Stimulated activated CD4-positive, alpha-beta T cell treated with anti-CD3 and anti-CD28 coated beads, TNF-alpha, amount 100 ng/mL, for 48 hours (primary cell): ENCODE data around the gene LGALS9.
"Not testable (repeated sequence)": the region's sequence is repeated elsewhere in the genome, so short reads cannot be mapped to it uniquely, and the experiment has no call there.

Source experiments
- DNase-seq, 3 donors: peaks; one replicate each; pipeline ENCODE4 v3.0.0-alpha.2; 2020; ENCODE audit warnings: low read depth in 3 of 3

LGALS9 gene

GRCh38 chr17:27629260-27629659, 1.7 kb upstream of the LGALS9 start:
- not testable (repeated sequence) for DNase-seq

DNA sequence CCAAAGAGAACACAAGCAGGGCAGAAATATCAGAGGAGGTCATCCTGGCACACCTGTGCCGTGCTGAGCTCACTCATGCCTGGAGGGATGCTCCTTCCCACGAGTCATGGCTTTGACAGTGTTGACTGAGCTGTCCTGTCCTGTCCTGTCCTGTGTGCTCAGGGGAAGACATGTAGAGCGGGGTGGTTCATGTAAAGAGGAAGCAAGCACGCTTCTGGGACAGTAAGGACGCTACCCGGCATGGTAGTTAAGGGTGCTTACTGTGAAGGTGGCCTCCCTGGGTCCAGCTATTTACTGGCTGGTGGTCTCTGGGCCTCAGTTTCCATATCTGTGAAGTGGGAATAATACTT, 398 bp downstream of the LGALS9 start:
- DNase-seq: no peak

DNA sequence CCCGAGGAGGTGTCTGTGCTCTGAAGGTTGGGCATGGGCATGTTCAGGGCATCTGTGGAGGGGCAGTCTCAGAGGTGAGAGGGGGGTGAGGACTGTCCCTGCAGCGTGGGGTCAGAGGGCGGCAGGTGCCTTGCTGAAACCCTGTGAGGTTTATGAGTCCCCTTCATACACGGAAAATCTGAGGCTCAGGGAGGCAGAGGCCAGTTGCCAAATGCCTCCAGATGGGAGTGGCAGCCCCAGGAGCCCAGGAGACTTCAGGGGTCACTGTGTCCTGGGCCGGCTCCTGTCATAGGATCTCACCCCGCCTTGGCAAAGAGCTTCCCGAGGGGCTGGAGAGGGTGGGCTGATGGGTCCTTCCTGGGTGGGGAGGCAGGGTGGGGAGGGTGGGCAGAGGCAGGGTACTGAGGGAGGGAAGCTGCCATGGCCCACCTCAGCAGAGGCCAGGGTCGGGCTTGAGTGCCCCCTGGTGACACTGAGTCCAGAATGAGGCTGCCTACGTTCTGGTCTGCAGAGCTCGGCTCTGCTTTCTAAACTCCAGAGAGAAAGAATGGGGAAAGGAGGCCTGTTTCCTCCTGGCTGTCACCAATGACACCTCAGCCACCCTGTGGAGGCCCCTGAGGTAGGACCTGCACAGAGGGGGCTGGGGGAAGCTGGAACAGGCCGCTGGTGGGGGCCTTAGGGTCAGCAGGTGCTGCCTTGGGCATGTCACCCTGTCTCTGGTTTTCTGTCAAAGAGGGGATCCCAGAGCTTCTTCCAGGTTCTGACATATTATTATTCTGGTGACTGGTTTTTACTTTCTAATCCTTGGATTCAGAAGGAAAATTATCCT, 1.1 kb downstream of the LGALS9 start:
- no peak for DNase-seq

DNA sequence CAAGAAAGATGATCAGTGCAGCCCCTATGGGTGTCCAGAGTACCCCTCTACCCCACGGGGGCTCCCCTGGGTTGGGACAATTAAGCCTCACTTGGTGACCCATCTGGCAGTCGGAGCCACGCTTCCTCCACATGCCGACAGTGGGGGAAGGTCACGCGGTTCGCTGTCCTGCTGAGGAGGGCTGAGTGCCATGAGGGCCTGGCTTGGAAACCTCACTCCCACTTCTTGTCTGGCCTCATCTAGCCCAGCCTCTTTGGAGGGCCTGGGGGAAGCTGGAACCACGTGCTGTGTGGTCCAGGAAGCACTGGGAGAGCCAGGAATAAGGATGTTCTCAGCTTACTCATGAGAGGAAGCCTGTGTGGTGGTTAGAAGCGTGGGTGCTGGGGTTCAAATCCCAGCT, 1.8 kb downstream of the LGALS9 start:
- DNase-seq: not testable (repeated sequence)

GRCh38 chr17:27633312-27634025, 2.5 kb downstream of the LGALS9 start:
- no peak for DNase-seq

DNA sequence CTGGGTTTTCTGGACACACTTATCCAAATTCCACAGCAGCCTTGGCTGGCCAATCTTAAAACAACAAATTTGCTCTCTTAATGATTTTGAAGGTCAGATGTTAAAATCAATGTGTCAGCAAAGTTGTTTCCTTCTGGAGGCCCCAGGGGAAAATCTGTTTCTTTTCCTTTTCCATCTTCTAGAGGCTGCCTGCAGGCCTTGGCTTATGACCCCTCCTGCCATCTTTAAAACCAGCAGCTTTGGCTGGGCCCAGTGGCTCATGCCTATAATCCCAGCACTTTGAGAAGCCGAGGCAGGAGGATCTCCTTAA, 3.0 kb downstream of the LGALS9 start:
- no peak for DNase-seq

DNA sequence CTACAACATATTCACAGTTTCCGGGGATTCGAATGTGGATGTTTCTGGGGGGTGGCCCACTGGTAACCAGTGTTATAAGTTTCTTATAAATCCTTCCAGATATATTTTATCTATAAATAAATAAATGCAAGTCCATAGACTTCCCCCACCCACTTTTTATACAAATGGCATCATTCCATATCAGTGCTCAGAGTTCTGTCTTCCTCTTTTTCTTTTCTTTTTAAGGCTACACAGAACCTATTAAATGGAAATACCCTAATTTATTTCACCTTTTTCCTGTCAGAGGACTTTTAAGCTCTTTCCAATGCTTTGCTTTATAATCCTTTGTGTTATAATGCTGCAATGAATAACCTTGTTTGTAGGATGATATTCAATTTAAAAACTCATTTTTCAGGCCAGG, 3.8 kb downstream of the LGALS9 start:
- no peak for DNase-seq

DNA sequence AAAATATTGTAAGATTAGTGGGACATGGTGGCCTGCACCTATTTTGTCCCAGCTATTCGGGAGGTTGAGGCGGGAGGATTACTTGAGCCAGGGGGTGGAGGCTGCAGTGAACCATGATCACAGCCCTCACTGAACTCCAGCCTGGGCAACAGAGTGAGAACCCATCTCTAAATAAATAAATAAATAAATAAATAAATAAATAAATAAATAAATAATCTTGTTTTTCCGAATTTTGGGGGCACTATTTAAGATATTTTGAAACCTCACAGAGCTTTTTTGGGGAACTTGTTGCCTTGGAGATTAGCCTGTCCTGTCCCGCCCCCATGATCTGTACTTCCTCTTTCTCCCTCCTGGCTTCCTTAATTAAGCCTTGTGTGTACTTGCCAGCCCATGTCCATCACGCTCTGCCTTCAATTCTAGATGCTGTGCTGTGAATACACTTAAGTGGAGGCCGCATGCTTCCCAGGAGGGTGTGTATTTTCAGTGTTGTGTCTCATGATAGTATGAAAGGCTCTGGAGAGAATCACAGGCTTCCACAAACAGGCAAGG, 4.4 kb downstream of the LGALS9 start:
- DNase-seq: no peak

DNA sequence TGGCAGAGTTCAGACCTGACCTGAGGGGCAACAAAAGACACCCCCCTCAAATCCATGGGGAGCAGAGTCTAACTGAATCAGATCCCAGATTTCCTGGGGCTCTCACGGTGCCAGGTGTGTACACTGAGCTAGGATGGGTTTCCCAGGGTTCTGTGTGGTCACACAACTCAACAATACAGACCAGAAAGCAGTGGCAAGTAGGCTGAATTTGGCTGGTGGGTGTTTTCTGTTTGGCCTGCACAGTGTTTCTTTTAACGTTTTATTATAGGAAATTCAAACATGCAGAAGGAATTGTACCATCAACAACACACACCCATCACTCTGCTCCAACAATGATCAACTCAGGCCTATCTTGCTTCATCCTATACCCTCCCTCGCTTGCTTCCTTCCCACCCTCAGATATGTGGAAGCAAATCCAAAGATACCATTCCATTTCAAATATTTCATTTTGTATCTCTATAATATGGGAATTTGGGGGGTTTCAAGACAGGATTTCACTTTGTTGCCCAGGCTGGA, 5.1 kb downstream of the LGALS9 start:
- not testable (repeated sequence) for DNase-seq

- DNase-seq: not testable (repeated sequence)
Measured at GRCh38 chr17:27637818-27638217, 6.8 kb downstream of the LGALS9 start.

- DNase-seq: not testable (repeated sequence)
Measured at GRCh38 chr17:27638415-27638914, 7.5 kb downstream of the LGALS9 start.

- no peak for DNase-seq
Measured at GRCh38 chr17:27640790-27641189, 9.8 kb downstream of the LGALS9 start.

- DNase-seq: no peak
Measured at GRCh38 chr17:27644586-27644985, 13.6 kb downstream of the LGALS9 start.

- DNase-seq: not testable (repeated sequence)
Measured at GRCh38 chr17:27645621-27646020, 14.6 kb downstream of the LGALS9 start.

DNA sequence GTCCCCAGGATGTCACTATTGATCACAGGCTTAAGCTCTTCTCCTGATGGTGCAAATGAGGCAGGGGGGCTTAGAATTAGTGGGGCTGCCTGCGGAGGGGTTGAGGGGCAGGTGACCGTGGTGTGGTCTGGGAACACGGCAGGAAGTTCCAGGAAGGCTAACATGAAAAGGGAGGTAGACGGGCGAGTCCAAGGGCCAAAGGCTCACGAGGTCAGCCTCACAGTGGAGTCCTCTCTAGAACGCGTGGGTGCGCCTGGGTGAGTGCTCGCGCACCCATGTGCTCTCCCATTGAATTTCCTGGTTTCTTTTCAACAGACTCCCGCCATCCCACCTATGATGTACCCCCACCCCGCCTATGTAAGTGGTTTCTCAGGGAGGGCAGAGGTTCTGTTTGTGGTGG, 15.2 kb downstream of the LGALS9 start:
- DNase-seq: no peak

GRCh38 chr17:27647765-27648164, 16.8 kb downstream of the LGALS9 start:
- DNase-seq: no peak

DNA sequence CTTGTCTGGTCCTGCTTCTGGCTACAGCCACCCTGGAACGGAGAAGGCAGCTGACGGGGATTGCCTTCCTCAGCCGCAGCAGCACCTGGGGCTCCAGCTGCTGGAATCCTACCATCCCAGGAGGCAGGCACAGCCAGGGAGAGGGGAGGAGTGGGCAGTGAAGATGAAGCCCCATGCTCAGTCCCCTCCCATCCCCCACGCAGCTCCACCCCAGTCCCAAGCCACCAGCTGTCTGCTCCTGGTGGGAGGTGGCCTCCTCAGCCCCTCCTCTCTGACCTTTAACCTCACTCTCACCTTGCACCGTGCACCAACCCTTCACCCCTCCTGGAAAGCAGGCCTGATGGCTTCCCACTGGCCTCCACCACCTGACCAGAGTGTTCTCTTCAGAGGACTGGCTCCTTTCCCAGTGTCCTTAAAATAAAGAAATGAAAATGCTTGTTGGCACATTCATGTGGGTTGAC, 18.2 kb downstream of the LGALS9 start:
- DNase-seq: not testable (repeated sequence)

DNA sequence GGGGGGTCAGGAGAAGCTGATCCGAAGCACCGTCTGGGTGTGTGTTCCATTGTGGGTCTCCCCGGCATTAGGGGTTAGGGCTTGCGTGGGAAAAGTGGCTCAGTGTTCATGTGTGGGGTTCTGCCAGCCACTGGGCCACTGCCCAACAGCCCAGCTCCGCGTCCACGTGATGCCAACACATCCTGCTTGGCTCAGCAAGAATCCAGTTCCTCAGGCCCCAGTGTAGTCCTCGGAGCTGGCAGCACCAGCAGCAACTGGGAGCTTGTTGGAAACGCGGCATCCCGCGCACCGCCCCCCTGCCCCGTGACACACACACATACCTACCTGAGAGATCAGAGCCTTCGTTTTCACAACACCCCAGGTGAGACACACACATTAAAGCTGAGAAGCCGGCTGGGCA, 18.9 kb downstream of the LGALS9 start:
- DNase-seq: no peak

GRCh38 chr17:27650836-27651235, 19.8 kb downstream of the LGALS9 start:
- no peak for DNase-seq

DNA sequence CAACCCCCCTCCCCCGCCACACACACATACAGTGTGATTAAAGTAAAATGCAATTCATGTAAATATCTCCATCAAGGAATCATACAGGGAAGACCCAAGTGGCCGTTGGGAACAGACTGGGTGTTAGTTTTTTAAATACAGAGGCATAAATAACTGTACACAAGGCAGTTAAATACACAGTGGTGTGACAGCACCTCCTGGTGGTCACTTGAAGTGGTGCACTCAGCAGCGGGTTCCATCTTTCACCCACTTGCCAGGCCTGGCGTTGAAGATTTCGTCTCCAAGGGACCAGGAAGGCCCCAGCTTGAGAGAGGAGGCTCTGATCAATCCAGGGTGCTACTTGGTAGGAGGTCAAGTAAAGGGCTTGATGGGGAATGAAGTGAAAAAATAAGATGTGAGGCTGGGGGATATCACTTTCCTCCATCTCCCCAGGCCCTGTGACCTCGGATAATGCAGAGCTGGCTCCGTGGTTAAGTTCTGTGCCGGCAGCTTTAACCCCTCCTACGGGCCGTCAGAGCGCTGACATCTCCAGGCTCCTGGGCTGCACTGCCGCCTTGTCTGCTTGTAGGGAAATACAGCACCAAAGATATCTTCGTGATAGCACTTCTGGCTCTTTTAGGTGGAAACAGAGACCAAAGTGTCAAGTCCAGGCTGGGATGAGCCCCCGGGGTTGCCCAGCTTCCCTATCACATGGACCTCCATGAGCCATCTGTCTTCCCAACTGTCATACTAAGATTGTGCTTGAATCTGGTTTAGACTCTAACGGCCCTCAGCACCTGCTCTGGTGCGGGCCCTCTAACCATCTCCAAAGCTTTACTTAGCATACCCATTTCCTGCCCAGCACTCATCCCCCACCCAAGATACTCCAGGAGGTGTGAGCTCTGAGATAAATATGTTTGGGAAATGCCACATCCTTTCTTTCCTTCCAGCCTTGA, 20.7 kb downstream of the LGALS9 start:
- DNase-seq: peak; percentile 54 to 57 (median 55)

GRCh38 chr17:27653449-27653971, 22.5 kb downstream of the LGALS9 start:
- not testable (repeated sequence) for DNase-seq
